ENCODE data around the gene BRIP1. TPM values are rescaled to one million over a fixed set of nuclear protein-coding genes. Genes with fewer than 3 reads are reported as not detected.

Gene BRIP1
- total and polyA plus RNA-seq, 2 donors (not counting 3 experiments of a cell fraction or from before 2014, with no cell fraction given): 1.8 to 12.1 TPM

DNA sequence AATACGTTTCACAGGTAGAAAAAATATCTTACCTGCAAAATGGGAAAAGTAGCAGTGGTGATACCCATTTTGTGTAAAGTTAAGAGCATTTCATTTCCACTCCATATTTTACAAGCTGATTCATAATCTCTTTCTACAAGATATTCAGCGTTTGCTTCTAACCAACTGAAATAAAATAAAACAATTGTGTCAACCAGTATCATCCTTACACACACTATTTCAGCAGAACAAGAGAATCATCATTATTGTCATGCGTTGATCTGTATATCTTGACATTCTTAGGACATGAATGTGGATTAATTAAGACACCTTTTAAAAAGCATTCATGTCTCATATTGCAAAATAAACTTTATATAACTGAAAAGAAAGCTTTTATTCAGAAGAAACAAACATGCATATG is 69.8 kb downstream of the BRIP1 start:
- ChIA-PET CTCF (interaction anchor here (0.7 kb wide), 1 partner anchor 157 kb away, joined by 3 read pairs; no protein-coding TSS in a partner anchor), POLR2A (no interaction called here)
- no peaks in the 10 kb centered on the region for H3K9me3 ChIP-seq (replicated peaks; ENCODE audit: control insufficient read depth, insufficient read depth, low read length)

More for the DNA sequence above, 69.8 kb downstream of the BRIP1 start:
- Histone ChIP-seq H3K9ac (replicated peaks; ENCODE audit: extremely low read depth, insufficient read depth, low read length) (no peak overlapping the region), H3K27ac (ENCODE audit: insufficient read depth, low read depth, low read length) (no peak overlapping the region), H3K9me1 (replicated peaks; ENCODE audit: control insufficient read depth, extremely low read depth, insufficient read depth, low read length) (no peaks in the 10 kb centered on the region), H3K4me1 (ENCODE audit: control insufficient read depth, extremely low read depth, insufficient read depth, low read length) (no peaks in the 10 kb centered on the region), H3K79me2 (ENCODE audit: control insufficient read depth, insufficient read depth, low read length) (no peaks in the 10 kb centered on the region), H3K4me3 (replicated peaks in 1 of 3; ENCODE audit: insufficient read depth in 1 of 3, low read depth in 1 of 3, low read length in 3 of 3) (no peak overlapping the region), H4K20me1 (replicated peaks; ENCODE audit: control insufficient read depth, extremely low read depth, insufficient read depth, low read length) (no peaks in the 10 kb centered on the region), H2AFZ (ENCODE audit: low read depth, low read length) (no peak overlapping the region), H3K27me3 (ENCODE audit: control insufficient read depth in 2 of 2, insufficient read depth in 2 of 2, low read length in 2 of 2) (no peaks in the 10 kb centered on the region), H3K36me3 (ENCODE audit: control insufficient read depth in 2 of 2, extremely low read depth in 1 of 2, insufficient read depth in 2 of 2, low read length in 2 of 2) (no peaks in the 10 kb centered on the region), H3K4me2 (ENCODE audit: insufficient read depth, low read length) (no peak overlapping the region)
- intact Hi-C loops (cut with micrococcal nuclease): no loop called here
- DNase-seq (ENCODE audit: low read depth, low spot score) (no peak), FAIRE-seq (no peak)
- no peak for TF ChIP-seq POLR2A (IDR thresholded peaks at IDR 0.05; ENCODE audit: low read depth, low read length)
- TF ChIP-seq JUN (IDR thresholded peaks at IDR 0.05; ENCODE audit: borderline replicate concordance, insufficient read depth, insufficient read length, low read depth): no peak
- TF ChIP-seq, protein P1, sequence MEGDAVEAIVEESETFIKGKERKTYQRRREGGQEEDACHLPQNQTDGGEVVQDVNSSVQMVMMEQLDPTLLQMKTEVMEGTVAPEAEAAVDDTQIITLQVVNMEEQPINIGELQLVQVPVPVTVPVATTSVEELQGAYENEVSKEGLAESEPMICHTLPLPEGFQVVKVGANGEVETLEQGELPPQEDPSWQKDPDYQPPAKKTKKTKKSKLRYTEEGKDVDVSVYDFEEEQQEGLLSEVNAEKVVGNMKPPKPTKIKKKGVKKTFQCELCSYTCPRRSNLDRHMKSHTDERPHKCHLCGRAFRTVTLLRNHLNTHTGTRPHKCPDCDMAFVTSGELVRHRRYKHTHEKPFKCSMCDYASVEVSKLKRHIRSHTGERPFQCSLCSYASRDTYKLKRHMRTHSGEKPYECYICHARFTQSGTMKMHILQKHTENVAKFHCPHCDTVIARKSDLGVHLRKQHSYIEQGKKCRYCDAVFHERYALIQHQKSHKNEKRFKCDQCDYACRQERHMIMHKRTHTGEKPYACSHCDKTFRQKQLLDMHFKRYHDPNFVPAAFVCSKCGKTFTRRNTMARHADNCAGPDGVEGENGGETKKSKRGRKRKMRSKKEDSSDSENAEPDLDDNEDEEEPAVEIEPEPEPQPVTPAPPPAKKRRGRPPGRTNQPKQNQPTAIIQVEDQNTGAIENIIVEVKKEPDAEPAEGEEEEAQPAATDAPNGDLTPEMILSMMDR (IDR thresholded peaks at IDR 0.05; ENCODE audit: extremely low read depth in 1 of 2, insufficient read depth in 1 of 2, low read depth in 1 of 2, low read length in 2 of 2): no peak
- no peak for TF ChIP-seq GATA2 (IDR thresholded peaks at IDR 0.05; ENCODE audit: insufficient read depth, insufficient read length, low read depth, low read length)
- TF ChIP-seq, protein P2, sequence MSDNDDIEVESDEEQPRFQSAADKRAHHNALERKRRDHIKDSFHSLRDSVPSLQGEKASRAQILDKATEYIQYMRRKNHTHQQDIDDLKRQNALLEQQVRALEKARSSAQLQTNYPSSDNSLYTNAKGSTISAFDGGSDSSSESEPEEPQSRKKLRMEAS (IDR thresholded peaks at IDR 0.05; ENCODE audit: insufficient read depth, insufficient read length): no peak
- TF ChIP-seq EZH2 (IDR thresholded peaks at IDR 0.05; ENCODE audit: borderline replicate concordance, low read depth, low read length, severe bottlenecking): no peak
- TF ChIP-seq FOS (IDR thresholded peaks at IDR 0.05; ENCODE audit: borderline replicate concordance, insufficient read depth, low read length): no peak
- TF ChIP-seq POLR2AphosphoS5 (IDR thresholded peaks at IDR 0.05; ENCODE audit: insufficient read depth, low read depth, low read length): no peak
- no peak for TF ChIP-seq MYC (IDR thresholded peaks at IDR 0.05; ENCODE audit: low read depth, low read length)
- dilution Hi-C loops (cut with MboI; ENCODE audit: extremely low pct_ligation_motif_present, low sequenced_read_pairs): no loop called here
- no TSS peak for BruUV-seq (replicated peaks)
